GM19238 (cell line): ENCODE measurements around the gene GVQW3.

Experiments
- DNase-seq: peaks from one replicate; pipeline ENCODE4 v3.0.0; 2011; ENCODE audit warnings: low spot score; ENCODE audit not compliant: insufficient read length

Gene GVQW3

DNA sequence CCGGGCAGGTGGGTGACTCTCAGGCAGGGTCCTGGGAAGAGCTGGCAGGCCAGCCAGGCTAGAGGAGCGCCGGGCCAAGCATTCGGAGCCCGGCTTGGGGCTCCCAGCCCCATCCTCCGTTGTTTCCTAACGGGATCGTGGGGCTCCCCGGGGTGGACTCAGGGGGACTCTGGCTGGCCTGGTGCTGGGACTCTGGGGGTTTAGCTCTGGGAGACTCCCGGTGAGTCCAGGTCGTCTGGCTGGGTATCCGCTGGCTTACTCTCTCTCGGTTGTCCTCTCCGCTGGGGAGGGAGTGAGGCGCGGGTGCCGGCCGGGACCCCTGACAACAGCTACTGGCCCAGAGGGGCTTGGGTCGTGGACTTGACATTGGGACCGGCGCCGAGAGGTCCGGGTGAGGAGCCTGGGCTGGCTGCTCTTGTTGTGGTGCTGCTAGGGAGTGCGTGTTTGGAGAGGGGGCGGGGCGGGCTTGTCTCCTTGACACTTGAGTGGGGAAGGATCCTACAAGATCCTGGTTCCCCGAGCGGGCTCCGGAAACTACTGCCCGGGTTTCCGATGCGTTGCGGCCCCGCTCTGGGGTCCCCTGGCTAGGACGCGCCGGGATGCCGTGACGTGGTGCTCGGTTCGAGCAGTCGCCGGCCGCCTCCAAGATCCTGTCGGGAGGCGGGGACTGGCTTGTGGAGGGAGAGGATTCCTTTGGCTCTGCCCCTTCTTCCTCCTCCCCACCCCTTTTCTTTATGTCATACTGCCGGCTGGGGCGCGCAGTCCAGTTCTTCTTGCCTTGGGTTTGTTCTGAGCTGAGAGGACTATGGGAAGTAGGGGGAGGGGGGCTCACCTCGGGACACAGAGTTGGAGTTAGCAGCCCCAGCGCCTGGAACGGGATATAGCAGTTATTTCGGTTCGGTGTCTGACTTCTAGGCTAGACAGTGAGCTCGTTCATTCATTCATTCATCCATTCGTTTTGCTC, 64.3 kb downstream of the GVQW3 start:
- peak; percentile 32 for DNase-seq

DNA sequence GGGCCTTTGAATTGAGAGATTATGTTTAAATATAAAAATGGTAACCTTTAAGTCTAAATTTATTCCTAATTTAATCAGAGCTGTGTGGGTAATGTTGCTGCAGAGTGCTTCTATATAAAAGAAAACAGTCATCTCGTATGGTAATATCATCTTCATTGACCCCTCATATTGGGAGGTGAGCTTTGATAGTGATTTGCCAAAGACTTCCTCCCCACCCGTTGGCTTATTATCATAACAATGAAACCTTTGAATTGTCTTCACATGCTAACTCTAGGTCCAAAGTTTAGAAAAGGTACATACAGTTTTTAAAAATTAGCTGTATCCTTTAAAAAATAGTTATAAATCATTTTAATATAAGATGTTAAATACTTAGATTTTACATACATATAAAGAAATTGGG, 67.4 kb downstream of the GVQW3 start:
- no peak for DNase-seq

DNA sequence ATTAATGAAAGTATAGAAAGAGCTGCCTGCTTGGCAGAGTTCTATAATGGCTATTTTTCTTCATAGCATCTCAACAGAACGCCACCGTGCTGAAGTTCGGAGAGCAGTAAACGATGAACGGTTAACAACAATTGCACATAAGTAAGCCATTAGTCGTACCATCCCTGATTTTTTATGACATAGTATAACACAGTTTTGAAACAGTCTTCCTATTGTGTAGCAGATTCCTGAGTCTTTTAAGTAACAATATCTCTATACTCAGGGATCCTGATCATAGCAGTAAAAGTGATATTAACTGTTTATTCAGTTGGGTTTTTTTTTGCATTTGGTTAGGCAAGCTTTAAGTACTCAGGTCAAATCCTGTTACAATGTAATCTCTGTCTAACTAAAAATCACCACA, 72.1 kb downstream of the GVQW3 start:
- DNase-seq: no peak

- DNase-seq: no peak
Observed at GRCh38 chr11:76455331-76455730, 74.2 kb downstream of the GVQW3 start.

DNA sequence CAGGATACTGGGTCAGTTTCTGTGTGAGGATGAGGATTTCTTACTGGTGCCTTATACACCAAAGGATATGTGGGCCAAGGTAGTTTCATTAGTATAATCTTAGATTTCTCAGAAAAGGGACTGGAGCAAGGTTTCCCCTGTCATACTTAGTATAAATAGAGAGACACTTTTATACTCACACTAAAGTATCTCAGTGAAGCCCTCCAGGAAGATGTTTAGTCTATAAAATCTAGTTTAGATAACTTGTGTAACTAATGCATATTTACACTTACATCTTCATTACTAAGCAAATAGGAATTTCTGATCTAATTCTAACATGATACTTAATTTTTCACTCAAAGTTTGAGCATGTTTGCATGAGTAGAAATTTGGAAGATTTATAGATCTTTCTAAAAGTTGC, 74.8 kb downstream of the GVQW3 start:
- DNase-seq: no peak

- no peak for DNase-seq
Observed at GRCh38 chr11:76456571-76456970, 75.4 kb downstream of the GVQW3 start.
